Duodenal mucosa (tissue), 2 donors: ENCODE results near the gene ABCB1.

Experiments used
- H3K27ac ChIP-seq: one replicate; pipeline ENCODE4 v1.7.0; 2013; ENCODE audit warnings: low read depth, low read length
- H3K27me3 ChIP-seq, 2 donors: one replicate each; pipeline ENCODE4 v1.7.0; 2013; ENCODE audit warnings: low read length in 2 of 2, control low read depth in 1 of 2; ENCODE audit not compliant: insufficient read depth in 2 of 2, control insufficient read depth in 1 of 2
- H3K36me3 ChIP-seq, 2 donors: one replicate each; pipeline ENCODE4 v1.7.0; 2013; ENCODE audit warnings: low read length in 2 of 2, control low read depth in 1 of 2; ENCODE audit not compliant: insufficient read depth in 2 of 2, control insufficient read depth in 1 of 2
- H3K4me1 ChIP-seq, 2 donors: one replicate each; pipeline ENCODE4 v1.7.0; 2013; ENCODE audit warnings: low read length in 2 of 2, control low read depth in 1 of 2; ENCODE audit not compliant: insufficient read depth in 2 of 2, control insufficient read depth in 1 of 2
- H3K4me3 ChIP-seq, 2 donors: one replicate each; pipeline ENCODE4 v1.7.0; 2013; ENCODE audit warnings: low read length in 2 of 2, low read depth in 1 of 2
- H3K9ac ChIP-seq, 2 donors: one replicate each; pipeline ENCODE4 v1.7.0; 2013; ENCODE audit warnings: low read length in 2 of 2, low read depth in 1 of 2
- H3K9me3 ChIP-seq, 2 donors: one replicate each; pipeline ENCODE4 v1.7.0; 2013; ENCODE audit warnings: low read length in 2 of 2, control low read depth in 1 of 2; ENCODE audit not compliant: control insufficient read depth in 1 of 2

Gene ABCB1

GRCh38 chr7:87608431-87608830 lies 7.7 kb upstream of the ABCB1 start:
- H3K9ac ChIP-seq, result no peak overlapping the region
- peaks cover 4 to 8% of the 10 kb centered on the region in 2 donors for H3K4me1 ChIP-seq
- H3K4me3 ChIP-seq, result no peak overlapping the region
- no peaks in the 10 kb centered on the region for H3K27me3 ChIP-seq
- no peaks in the 10 kb centered on the region for H3K9me3 ChIP-seq
- H3K27ac ChIP-seq, result no peak overlapping the region
- H3K36me3 ChIP-seq, result no peaks in the 10 kb centered on the region

- H3K9me3 ChIP-seq, result no peaks in the 10 kb centered on the region
- peaks cover 0 to 7% of the 10 kb centered on the region in 2 donors for H3K27me3 ChIP-seq
- no peak overlapping the region for H3K9ac ChIP-seq
- H3K27ac ChIP-seq, result no peak overlapping the region
- H3K4me3 ChIP-seq, result no peak overlapping the region
- no peaks in the 10 kb centered on the region for H3K36me3 ChIP-seq
- H3K4me1 ChIP-seq, result peaks cover 9 to 20% of the 10 kb centered on the region in 2 donors
These were observed 3.6 kb upstream of the ABCB1 start for GRCh38 chr7:87604264-87604663.

GRCh38 chr7:87599336-87599735 lies 1.3 kb downstream of the ABCB1 start:
- H3K9me3 ChIP-seq, result no peaks in the 10 kb centered on the region
- H3K9ac ChIP-seq, result peak overlapping the region in 1 of 2 donors; percentile 76
- H3K27ac ChIP-seq, result no peak overlapping the region
- peak overlapping the region; percentile 85 to 91 for H3K4me3 ChIP-seq
- peaks cover 0 to 7% of the 10 kb centered on the region in 2 donors for H3K27me3 ChIP-seq
- H3K36me3 ChIP-seq, result no peaks in the 10 kb centered on the region
- H3K4me1 ChIP-seq, result peaks cover 16% of the 10 kb centered on the region in 2 donors

GRCh38 chr7:87598234-87599009 lies 2.3 kb downstream of the ABCB1 start:
- peaks cover 0 to 7% of the 10 kb centered on the region in 2 donors for H3K27me3 ChIP-seq
- peaks cover 16% of the 10 kb centered on the region in 2 donors for H3K4me1 ChIP-seq
- H3K4me3 ChIP-seq, result peak overlapping the region; percentile 34 to 47
- H3K9ac ChIP-seq, result no peak overlapping the region
- no peaks in the 10 kb centered on the region for H3K36me3 ChIP-seq
- no peaks in the 10 kb centered on the region for H3K9me3 ChIP-seq
- H3K27ac ChIP-seq, result no peak overlapping the region

GRCh38 chr7:87596696-87597095 lies 4.0 kb downstream of the ABCB1 start:
- Histone ChIP-seq H3K27ac (no peak overlapping the region), H3K9me3 (no peaks in the 10 kb centered on the region), H3K9ac (no peak overlapping the region), H3K36me3 (no peaks in the 10 kb centered on the region), H3K4me1 (peaks cover 16% of the 10 kb centered on the region in 2 donors), H3K4me3 (no peak overlapping the region), H3K27me3 (peaks cover 0 to 7% of the 10 kb centered on the region in 2 donors)

GRCh38 chr7:87596136-87596535 lies 4.5 kb downstream of the ABCB1 start:
- H3K27ac ChIP-seq, result no peak overlapping the region
- no peaks in the 10 kb centered on the region for H3K36me3 ChIP-seq
- H3K4me3 ChIP-seq, result no peak overlapping the region
- no peaks in the 10 kb centered on the region for H3K9me3 ChIP-seq
- peaks cover 15 to 16% of the 10 kb centered on the region in 2 donors for H3K4me1 ChIP-seq
- peaks cover 0 to 7% of the 10 kb centered on the region in 2 donors for H3K27me3 ChIP-seq
- no peak overlapping the region for H3K9ac ChIP-seq

- Histone ChIP-seq H3K27me3 (no peaks in the 10 kb centered on the region), H3K27ac (no peak overlapping the region), H3K4me1 (peaks cover 0 to 11% of the 10 kb centered on the region in 2 donors), H3K4me3 (no peak overlapping the region), H3K9ac (no peak overlapping the region), H3K9me3 (no peaks in the 10 kb centered on the region), H3K36me3 (no peaks in the 10 kb centered on the region)
These were observed 8.4 kb downstream of the ABCB1 start for GRCh38 chr7:87592300-87592699.

GRCh38 chr7:87591211-87591610 lies 9.5 kb downstream of the ABCB1 start:
- H3K27ac ChIP-seq, result no peak overlapping the region
- no peaks in the 10 kb centered on the region for H3K27me3 ChIP-seq
- no peaks in the 10 kb centered on the region for H3K36me3 ChIP-seq
- H3K9me3 ChIP-seq, result no peaks in the 10 kb centered on the region
- no peak overlapping the region for H3K4me3 ChIP-seq
- peaks cover 0 to 11% of the 10 kb centered on the region in 2 donors for H3K4me1 ChIP-seq
- H3K9ac ChIP-seq, result no peak overlapping the region

GRCh38 chr7:87590578-87590977 lies 10.1 kb downstream of the ABCB1 start:
- Histone ChIP-seq H3K9ac (no peak overlapping the region), H3K4me3 (no peak overlapping the region), H3K4me1 (peaks cover 0 to 10% of the 10 kb centered on the region in 2 donors), H3K36me3 (no peaks in the 10 kb centered on the region), H3K27ac (no peak overlapping the region), H3K27me3 (no peaks in the 10 kb centered on the region), H3K9me3 (no peaks in the 10 kb centered on the region)

- H3K4me1 ChIP-seq, result peaks cover 0 to under 1% of the 10 kb centered on the region in 2 donors
- H3K27ac ChIP-seq, result no peak overlapping the region
- no peak overlapping the region for H3K9ac ChIP-seq
These were observed 11.1 kb downstream of the ABCB1 start for GRCh38 chr7:87589631-87590030.

More at GRCh38 chr7:87589631-87590030, 11.1 kb downstream of the ABCB1 start:
- H3K27me3 ChIP-seq, result no peaks in the 10 kb centered on the region
- no peaks in the 10 kb centered on the region for H3K36me3 ChIP-seq
- H3K4me3 ChIP-seq, result no peak overlapping the region
- no peaks in the 10 kb centered on the region for H3K9me3 ChIP-seq
